HEK293 (cell line): ENCODE data around the gene CIB4.

Source experiments
- CTCF ChIA-PET: fragments of 350-600 bp; formaldehyde crosslinking; extraction: SDS; loops from one replicate; lab custom pipeline; 2021; ENCODE audit warnings: antibody characterized with exemption; lab: Yijun Ruan, JAX
- POLR2A ChIA-PET: fragments of 300-600 bp; formaldehyde crosslinking; extraction: SDS; loops from one replicate; lab custom pipeline; 2020; ENCODE audit warnings: antibody characterized with exemption, inconsistent platforms; lab: Yijun Ruan, JAX
- H3K27ac ChIP-seq: fragments of 200-500 bp; sonication (Bioruptor generic); 2 replicates; pipeline ENCODE4 v1.5.1; 2014; ENCODE audit warnings: low read depth, low read length, control low read depth, inconsistent platforms; ENCODE audit errors: extremely low read depth
- H3K36me3 ChIP-seq, 2 experiments: fragments of 200-500 bp in 1 of 2; sonication (Bioruptor generic) in 1 of 2; 1 replicate in 1 of 2; 2 replicates in 1 of 2; pipeline ENCODE4 v1.5.1; 2014 to 2017; ENCODE audit warnings: inconsistent platforms in 2 of 2, low read length in 2 of 2; ENCODE audit not compliant: control insufficient read depth in 2 of 2, insufficient read depth in 1 of 2
- H3K4me1 ChIP-seq: fragments of 200-500 bp; sonication (Bioruptor generic); 2 replicates; pipeline ENCODE4 v1.5.1; 2014; ENCODE audit warnings: mild to moderate bottlenecking, low read length, inconsistent platforms; ENCODE audit not compliant: control insufficient read depth, insufficient read depth
- H3K4me3 ChIP-seq: 2 replicates; pipeline ENCODE4 v1.5.1; 2011; ENCODE audit warnings: low read depth, mild to moderate bottlenecking, control low read depth, low read length, moderate library complexity
- H3K9me3 ChIP-seq: fragments of 200-500 bp; sonication (Bioruptor generic); 2 replicates; pipeline ENCODE4 v1.5.1; 2014; ENCODE audit warnings: low read depth, low read length, inconsistent platforms; ENCODE audit not compliant: control insufficient read depth, insufficient read depth
- IKZF3 ChIP-seq: fragments of 450-650 bp; IDR thresholded peaks from 2 replicates; pipeline ENCODE4 v1.5.0; 2018; ENCODE audit warnings: missing biosample characterization, mild to moderate bottlenecking, missing genetic modification characterization, moderate library complexity
- MYNN ChIP-seq: fragments of 450-650 bp; formaldehyde crosslinking; IDR thresholded peaks from 2 replicates; pipeline ENCODE4 v1.5.1; 2016; ENCODE audit warnings: missing biosample characterization, missing genetic modification characterization, borderline replicate concordance
- REPIN1 ChIP-seq: fragments of 450-650 bp; formaldehyde crosslinking; IDR thresholded peaks from 2 replicates; pipeline ENCODE4 v1.5.1; 2017; ENCODE audit warnings: missing biosample characterization, missing genetic modification characterization, low read depth
- ZBTB11 ChIP-seq: fragments of 450-650 bp; formaldehyde crosslinking; conservative IDR thresholded peaks from 2 replicates; pipeline ENCODE4 v1.5.1; 2016; ENCODE audit warnings: low read depth, missing biosample characterization, missing genetic modification characterization
- ZBTB8A ChIP-seq: fragments of 450-650 bp; formaldehyde crosslinking; IDR thresholded peaks from 2 replicates; pipeline ENCODE4 v1.5.1; 2016; ENCODE audit warnings: missing biosample characterization, missing genetic modification characterization
- ZNF114 ChIP-seq: fragments of 450-650 bp; formaldehyde crosslinking; IDR thresholded peaks from 2 replicates; pipeline ENCODE4 v1.5.0; 2017; ENCODE audit warnings: missing biosample characterization, missing genetic modification characterization
- ZNF132 ChIP-seq: fragments of 450-650 bp; formaldehyde crosslinking; IDR thresholded peaks from 2 replicates; pipeline ENCODE4 v1.5.1; 2017; ENCODE audit warnings: missing biosample characterization, missing genetic modification characterization, borderline replicate concordance
- ZNF157 ChIP-seq: fragments of 450-650 bp; formaldehyde crosslinking; IDR thresholded peaks from 2 replicates; pipeline ENCODE4 v1.5.1; 2016; ENCODE audit warnings: missing biosample characterization, missing genetic modification characterization
- ZNF175 ChIP-seq: fragments of 450-650 bp; formaldehyde crosslinking; IDR thresholded peaks from 2 replicates; pipeline ENCODE4 v1.5.1; 2016; ENCODE audit warnings: missing biosample characterization, missing genetic modification characterization
- ZNF510 ChIP-seq: fragments of 450-650 bp; formaldehyde crosslinking; IDR thresholded peaks from 2 replicates; pipeline ENCODE4 v1.5.1; 2018; ENCODE audit warnings: mild to moderate bottlenecking, missing genetic modification characterization, missing biosample characterization; ENCODE audit not compliant: insufficient replicate concordance
- ZNF530 ChIP-seq: fragments of 450-650 bp; formaldehyde crosslinking; IDR thresholded peaks from 2 replicates; pipeline ENCODE4 v1.5.1; 2016; ENCODE audit warnings: low read depth, missing biosample characterization, missing genetic modification characterization
- ZNF623 ChIP-seq: fragments of 450-650 bp; formaldehyde crosslinking; IDR thresholded peaks from 2 replicates; pipeline ENCODE4 v1.5.1; 2016; ENCODE audit warnings: missing biosample characterization, missing genetic modification characterization
- ZNF639 ChIP-seq: fragments of 450-650 bp; formaldehyde crosslinking; IDR thresholded peaks from 2 replicates; pipeline ENCODE4 v1.5.1; 2016; ENCODE audit warnings: missing biosample characterization, missing genetic modification characterization
- ZNF768 ChIP-seq: fragments of 450-650 bp; formaldehyde crosslinking; IDR thresholded peaks from 2 replicates; pipeline ENCODE4 v1.5.1; 2018; ENCODE audit warnings: missing biosample characterization, mild to moderate bottlenecking, missing genetic modification characterization
- ZNF776 ChIP-seq: fragments of 450-650 bp; formaldehyde crosslinking; IDR thresholded peaks from 2 replicates; pipeline ENCODE4 v1.5.0; 2017; ENCODE audit warnings: missing biosample characterization, missing genetic modification characterization, borderline replicate concordance
- ZNF830 ChIP-seq: fragments of 450-650 bp; IDR thresholded peaks from 2 replicates; pipeline ENCODE4 v1.5.0; 2018; ENCODE audit warnings: missing biosample characterization, missing genetic modification characterization, low read depth, mild to moderate bottlenecking, moderate library complexity
- ZSCAN18 ChIP-seq: fragments of 450-650 bp; formaldehyde crosslinking; IDR thresholded peaks from 2 replicates; pipeline ENCODE4 v1.5.1; 2016; ENCODE audit warnings: missing biosample characterization, missing genetic modification characterization
- ZSCAN23 ChIP-seq: fragments of 450-650 bp; formaldehyde crosslinking; IDR thresholded peaks from 2 replicates; pipeline ENCODE4 v1.5.1; 2016; ENCODE audit warnings: missing biosample characterization, missing genetic modification characterization
- TF ChIP-seq, protein P1 (sequence below): fragments of 450-650 bp; formaldehyde crosslinking; IDR thresholded peaks from 2 replicates; pipeline ENCODE4 v1.5.1; 2017; ENCODE audit warnings: missing biosample characterization, mild to moderate bottlenecking, missing genetic modification characterization, moderate library complexity
- TF ChIP-seq, protein P2 (sequence below): fragments of 450-650 bp; formaldehyde crosslinking; IDR thresholded peaks from 2 replicates; pipeline ENCODE4 v1.5.1; 2016; ENCODE audit warnings: missing biosample characterization, missing genetic modification characterization

CIB4 gene

GRCh38 chr2:26634636-26635230 lies 6.4 kb downstream of the CIB4 start:
- Histone ChIP-seq H3K4me3 (no peak overlapping the region), H3K9me3 (no peaks in the 10 kb centered on the region), H3K4me1 (no peaks in the 10 kb centered on the region), H3K36me3 (no peaks in the 10 kb centered on the region), H3K27ac (no peak overlapping the region)
- no peak for TF ChIP-seq ZSCAN23 (tag by site-specific recombination)
- TF ChIP-seq, protein P1, sequence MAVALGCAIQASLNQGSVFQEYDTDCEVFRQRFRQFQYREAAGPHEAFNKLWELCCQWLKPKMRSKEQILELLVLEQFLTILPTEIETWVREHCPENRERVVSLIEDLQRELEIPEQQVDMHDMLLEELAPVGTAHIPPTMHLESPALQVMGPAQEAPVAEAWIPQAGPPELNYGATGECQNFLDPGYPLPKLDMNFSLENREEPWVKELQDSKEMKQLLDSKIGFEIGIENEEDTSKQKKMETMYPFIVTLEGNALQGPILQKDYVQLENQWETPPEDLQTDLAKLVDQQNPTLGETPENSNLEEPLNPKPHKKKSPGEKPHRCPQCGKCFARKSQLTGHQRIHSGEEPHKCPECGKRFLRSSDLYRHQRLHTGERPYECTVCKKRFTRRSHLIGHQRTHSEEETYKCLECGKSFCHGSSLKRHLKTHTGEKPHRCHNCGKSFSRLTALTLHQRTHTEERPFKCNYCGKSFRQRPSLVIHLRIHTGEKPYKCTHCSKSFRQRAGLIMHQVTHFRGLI (tag by site-specific recombination), result no peak
- TF ChIP-seq ZNF510 (tag by site-specific recombination), result no peak
- TF ChIP-seq ZNF623 (tag by site-specific recombination), result no peak
- TF ChIP-seq ZNF768, result no peak
- no peak for TF ChIP-seq ZNF639 (tag by site-specific recombination)
- TF ChIP-seq, protein P2, sequence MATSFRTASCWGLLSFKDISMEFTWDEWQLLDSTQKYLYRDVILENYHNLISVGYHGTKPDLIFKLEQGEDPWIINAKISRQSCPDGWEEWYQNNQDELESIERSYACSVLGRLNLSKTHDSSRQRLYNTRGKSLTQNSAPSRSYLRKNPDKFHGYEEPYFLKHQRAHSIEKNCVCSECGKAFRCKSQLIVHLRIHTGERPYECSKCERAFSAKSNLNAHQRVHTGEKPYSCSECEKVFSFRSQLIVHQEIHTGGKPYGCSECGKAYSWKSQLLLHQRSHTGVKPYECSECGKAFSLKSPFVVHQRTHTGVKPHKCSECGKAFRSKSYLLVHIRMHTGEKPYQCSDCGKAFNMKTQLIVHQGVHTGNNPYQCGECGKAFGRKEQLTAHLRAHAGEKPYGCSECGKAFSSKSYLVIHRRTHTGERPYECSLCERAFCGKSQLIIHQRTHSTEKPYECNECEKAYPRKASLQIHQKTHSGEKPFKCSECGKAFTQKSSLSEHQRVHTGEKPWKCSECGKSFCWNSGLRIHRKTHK, result no peak
- ChIA-PET CTCF (no interaction called here), POLR2A (no interaction called here)

- Histone ChIP-seq H3K27ac (no peak overlapping the region), H3K4me1 (no peaks in the 10 kb centered on the region), H3K36me3 (no peaks in the 10 kb centered on the region), H3K4me3 (no peak overlapping the region), H3K9me3 (no peaks in the 10 kb centered on the region)
- no peak for TF ChIP-seq ZSCAN18 (tag by site-specific recombination)
- no peak for TF ChIP-seq ZBTB11 (tag by site-specific recombination)
- no peak for TF ChIP-seq ZNF776 (tag by site-specific recombination)
- no peak for TF ChIP-seq ZNF830
- TF ChIP-seq ZNF175, result no peak
- TF ChIP-seq ZNF132 (tag by site-specific recombination), result no peak
- no peak for TF ChIP-seq ZNF530 (tag by site-specific recombination)
- no peak for TF ChIP-seq REPIN1 (tag by site-specific recombination)
- TF ChIP-seq ZBTB8A (tag by site-specific recombination), result no peak
- TF ChIP-seq IKZF3 (tag by site-specific recombination), result no peak
- TF ChIP-seq ZNF157 (tag by site-specific recombination), result no peak
- no peak for TF ChIP-seq ZNF114 (tag by site-specific recombination)
- TF ChIP-seq MYNN (tag by site-specific recombination), result no peak
- CTCF ChIA-PET, result no interaction called here
- POLR2A ChIA-PET, result no interaction called here
These were observed 7.1 kb downstream of the CIB4 start for GRCh38 chr2:26633993-26634595.
